Tibial artery (tissue), 4 donors: ENCODE measurements around the gene ABCG2.

Source experiments
- DNase-seq, 2 donors: peaks; one replicate each; pipeline ENCODE4 v3.0.0-alpha.2; 2019
- H3K27ac ChIP-seq, 2 donors: fragments of 200-600 bp; sonication (generic) in 1 of 2; 1 replicate in 1 of 2; 2 replicates in 1 of 2; pipeline ENCODE4 v1.5.1; 2018 to 2019; ENCODE audit warnings: mild to moderate bottlenecking in 1 of 2
- H3K27me3 ChIP-seq, 2 donors: fragments of 200-600 bp; sonication (generic) in 1 of 2; one replicate each; pipeline versions ENCODE4 v1.5.1 to v1.6.0; 2016 to 2019
- H3K36me3 ChIP-seq, 3 donors: fragments of 200-600 bp; sonication (generic) in 2 of 3; one replicate each; pipeline ENCODE4 v1.5.1; 2016 to 2019; ENCODE audit warnings: mild to moderate bottlenecking in 2 of 3
- H3K4me1 ChIP-seq, 4 donors: fragments of 200-600 bp; sonication (generic) in 2 of 4; 1 replicate in 3 of 4; 2 replicates in 1 of 4; pipeline ENCODE4 v1.5.1; 2016 to 2019
- H3K4me3 ChIP-seq, 2 donors: fragments of 200-600 bp; sonication (generic) in 1 of 2; 1 replicate in 1 of 2; 2 replicates in 1 of 2; pipeline ENCODE4 v1.5.1; 2018 to 2019; ENCODE audit warnings: mild to moderate bottlenecking in 2 of 2
- H3K9me3 ChIP-seq, 3 donors: fragments of 200-600 bp; sonication (generic) in 1 of 3; one replicate each; pipeline ENCODE4 v1.5.1; 2016 to 2019
- intact Hi-C: fragments of 100-400 bp; cut with DNase I; formaldehyde crosslinking; loops from one replicate; pipeline ENCODE4 v1.15.0; 2023; ENCODE audit warnings: low total_unique reads
- TF ChIP-seq, protein P1 (sequence below), 2 experiments: fragments of 200-600 bp in 1 of 2; fragments of 450-650 bp in 1 of 2; IDR thresholded peaks; one replicate each; pipeline ENCODE4 v1.5.1; 2017 to 2019; ENCODE audit warnings: antibody characterized with exemption in 2 of 2, mild to moderate bottlenecking in 1 of 2, moderate library complexity in 1 of 2

The ABCG2 gene

DNA sequence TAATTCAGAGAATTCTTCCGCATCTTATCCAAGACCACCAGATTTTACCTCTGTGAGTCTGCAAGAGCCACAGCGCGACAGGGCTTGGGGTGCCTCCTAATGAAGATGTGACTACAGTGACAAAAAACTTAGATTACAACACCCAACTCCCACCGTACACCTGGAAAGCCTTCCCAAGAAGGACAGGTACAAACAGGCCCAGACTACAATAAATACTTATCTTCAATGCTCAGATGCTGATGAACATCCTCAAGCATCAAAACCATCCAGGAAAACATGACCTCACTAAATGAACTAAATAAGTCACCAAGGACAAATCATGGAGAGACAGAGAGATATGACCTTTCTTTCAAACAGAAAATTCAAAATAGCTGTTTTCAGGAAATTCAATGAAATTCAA, 20.8 kb upstream of the ABCG2 start:
- Histone ChIP-seq H3K9me3 (no peaks in the 10 kb centered on the region), H3K27me3 (no peaks in the 10 kb centered on the region), H3K4me1 (peaks cover 0 to 5% (median 0%) of the 10 kb centered on the region in 4 donors), H3K27ac (no peak overlapping the region), H3K36me3 (no peaks in the 10 kb centered on the region), H3K4me3 (no peak overlapping the region)
- intact Hi-C loops, result no loop called here
- TF ChIP-seq, protein P1, sequence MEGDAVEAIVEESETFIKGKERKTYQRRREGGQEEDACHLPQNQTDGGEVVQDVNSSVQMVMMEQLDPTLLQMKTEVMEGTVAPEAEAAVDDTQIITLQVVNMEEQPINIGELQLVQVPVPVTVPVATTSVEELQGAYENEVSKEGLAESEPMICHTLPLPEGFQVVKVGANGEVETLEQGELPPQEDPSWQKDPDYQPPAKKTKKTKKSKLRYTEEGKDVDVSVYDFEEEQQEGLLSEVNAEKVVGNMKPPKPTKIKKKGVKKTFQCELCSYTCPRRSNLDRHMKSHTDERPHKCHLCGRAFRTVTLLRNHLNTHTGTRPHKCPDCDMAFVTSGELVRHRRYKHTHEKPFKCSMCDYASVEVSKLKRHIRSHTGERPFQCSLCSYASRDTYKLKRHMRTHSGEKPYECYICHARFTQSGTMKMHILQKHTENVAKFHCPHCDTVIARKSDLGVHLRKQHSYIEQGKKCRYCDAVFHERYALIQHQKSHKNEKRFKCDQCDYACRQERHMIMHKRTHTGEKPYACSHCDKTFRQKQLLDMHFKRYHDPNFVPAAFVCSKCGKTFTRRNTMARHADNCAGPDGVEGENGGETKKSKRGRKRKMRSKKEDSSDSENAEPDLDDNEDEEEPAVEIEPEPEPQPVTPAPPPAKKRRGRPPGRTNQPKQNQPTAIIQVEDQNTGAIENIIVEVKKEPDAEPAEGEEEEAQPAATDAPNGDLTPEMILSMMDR (IDR thresholded peaks at IDR 0.05), result no peak
- no peak for DNase-seq

- H3K9me3 ChIP-seq, result no peaks in the 10 kb centered on the region
- TF ChIP-seq, protein P1 (IDR thresholded peaks at IDR 0.05), result no peak
- no peaks in the 10 kb centered on the region for H3K36me3 ChIP-seq
Measured at GRCh38 chr4:88178626-88179231, 20.3 kb upstream of the ABCG2 start.

DNA sequence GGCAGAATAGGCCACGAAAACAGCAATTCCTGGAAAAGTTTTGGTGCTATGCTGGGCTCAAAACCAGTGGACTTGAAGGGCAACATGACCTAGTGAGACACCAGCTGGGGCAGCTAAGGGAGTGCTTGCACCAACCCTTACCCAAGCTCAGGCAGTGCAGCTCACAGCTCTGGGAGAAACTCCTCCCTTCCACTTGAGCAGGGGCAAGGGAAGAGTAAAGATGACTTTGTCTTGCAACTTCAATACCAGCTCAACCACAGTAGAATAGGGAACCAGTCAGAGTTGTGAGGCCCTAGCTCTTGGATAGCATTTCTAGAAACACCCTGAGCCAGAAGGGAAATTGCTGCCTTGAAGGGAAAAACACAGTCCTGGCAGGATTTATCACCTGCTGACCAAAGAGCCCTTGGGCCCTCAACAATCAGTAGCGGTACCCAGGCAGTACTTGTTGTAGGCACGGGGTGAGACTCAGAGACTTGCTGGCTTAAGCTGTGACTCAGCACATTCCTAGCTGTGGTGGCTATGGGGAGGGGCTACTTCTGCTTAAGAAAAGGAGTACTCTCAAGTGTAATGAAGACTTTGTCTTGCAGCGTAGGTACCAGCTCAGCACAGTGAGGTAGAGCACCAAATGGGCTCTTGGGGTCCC, 19.7 kb upstream of the ABCG2 start:
- TF ChIP-seq, protein P1 (IDR thresholded peaks at IDR 0.05), result no peak
- Histone ChIP-seq H3K27me3 (no peaks in the 10 kb centered on the region), H3K4me3 (no peak overlapping the region), H3K27ac (no peak overlapping the region), H3K4me1 (peaks cover 0 to 5% (median 0%) of the 10 kb centered on the region in 4 donors), H3K9me3 (no peaks in the 10 kb centered on the region), H3K36me3 (no peaks in the 10 kb centered on the region)
- DNase-seq, result peak in 1 of 2 donors; percentile 25
- intact Hi-C loops, result no loop called here

More at GRCh38 chr4:88178626-88179231, 20.3 kb upstream of the ABCG2 start:
- intact Hi-C loops, result no loop called here
- Histone ChIP-seq H3K4me1 (peaks cover 0 to 5% (median 0%) of the 10 kb centered on the region in 4 donors), H3K27me3 (no peaks in the 10 kb centered on the region), H3K27ac (no peak overlapping the region), H3K4me3 (no peak overlapping the region)
- DNase-seq, result no peak

DNA sequence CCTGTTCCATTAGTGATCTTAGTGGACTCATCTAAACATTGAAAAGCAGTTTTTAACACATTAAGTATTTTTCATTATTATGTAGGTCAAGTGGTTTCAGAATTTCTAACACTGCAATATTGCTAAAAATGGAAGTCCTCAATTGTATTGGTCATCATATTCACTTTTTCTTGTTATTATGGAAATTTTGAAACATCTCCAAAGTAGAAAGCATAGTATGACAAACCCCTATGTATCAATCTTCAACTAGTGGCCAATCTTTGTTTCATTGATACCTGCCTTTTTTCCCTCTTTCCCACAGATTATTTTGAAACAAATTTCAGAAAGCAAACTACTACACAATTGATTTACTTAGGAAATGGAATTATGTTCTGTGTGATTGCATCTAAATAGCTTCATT, 14.5 kb upstream of the ABCG2 start:
- Histone ChIP-seq H3K4me3 (no peak overlapping the region), H3K9me3 (no peaks in the 10 kb centered on the region), H3K36me3 (no peaks in the 10 kb centered on the region), H3K4me1 (no peaks in the 10 kb centered on the region), H3K27ac (no peak overlapping the region), H3K27me3 (no peaks in the 10 kb centered on the region)
- TF ChIP-seq, protein P1 (IDR thresholded peaks at IDR 0.05), result no peak
- intact Hi-C loops, result no loop called here
- no peak for DNase-seq

DNA sequence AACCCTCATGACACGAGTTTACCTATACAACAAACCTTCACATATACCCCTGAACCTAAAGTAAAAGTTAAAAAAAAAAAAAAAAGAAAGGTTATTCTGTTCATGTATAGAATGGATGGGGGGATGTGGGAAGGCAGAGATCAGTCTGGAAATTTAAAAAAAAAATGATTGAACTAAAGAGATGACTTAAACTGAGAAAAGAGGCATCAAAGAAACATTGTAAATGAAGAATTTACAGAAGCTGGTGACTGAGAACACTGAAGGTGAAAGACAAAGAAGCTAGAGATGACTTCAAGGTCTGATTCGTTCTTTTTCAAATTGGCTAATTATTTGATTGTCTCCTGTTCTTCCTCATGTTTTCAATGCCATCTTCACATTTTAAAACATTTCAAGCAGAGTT, 12.8 kb upstream of the ABCG2 start:
- H3K9me3 ChIP-seq, result no peaks in the 10 kb centered on the region
- H3K36me3 ChIP-seq, result no peaks in the 10 kb centered on the region
- H3K4me3 ChIP-seq, result no peak overlapping the region
- intact Hi-C loops, result no loop called here
- TF ChIP-seq, protein P1 (IDR thresholded peaks at IDR 0.05), result no peak
- H3K27ac ChIP-seq, result no peak overlapping the region
- no peaks in the 10 kb centered on the region for H3K27me3 ChIP-seq
- no peaks in the 10 kb centered on the region for H3K4me1 ChIP-seq
- no peak for DNase-seq
